SK-N-SH treated with all-trans-retinoic acid at 6 μM for 48 hours (cell line): Measurements from ENCODE around the gene AKAP13.

Experiments used
- ATAC-seq: fragments of 200-7000 bp; cut with Tn5 transposase; 3 replicates; pipeline ENCODE4 v1.9.1; 2020; ENCODE audit warnings: mild to moderate bottlenecking, moderate library complexity
- BACH2 ChIP-seq: fragments of 250-450 bp; sonication (Bioruptor Pico); IDR thresholded peaks from 2 replicates; pipeline ENCODE4 v1.9.0; 2021; ENCODE audit warnings: mild to moderate bottlenecking, borderline replicate concordance
- GLIS3 ChIP-seq: fragments of 250-450 bp; sonication (Bioruptor Pico); IDR thresholded peaks from 2 replicates; pipeline ENCODE4 v1.5.0; 2020; ENCODE audit warnings: mild to moderate bottlenecking, moderate library complexity
- PATZ1 ChIP-seq: fragments of 250-450 bp; sonication (Bioruptor Pico); IDR thresholded peaks from 2 replicates; pipeline ENCODE4 v1.8.0; 2020; ENCODE audit warnings: mild to moderate bottlenecking, moderate library complexity, borderline replicate concordance
- SNAI2 ChIP-seq: fragments of 250-450 bp; sonication (Bioruptor Pico); IDR thresholded peaks from 2 replicates; pipeline ENCODE4 v1.5.0; 2020; ENCODE audit warnings: mild to moderate bottlenecking, moderate library complexity
- TCF4 ChIP-seq: fragments of 250-450 bp; sonication (Bioruptor Pico); IDR thresholded peaks from 2 replicates; pipeline ENCODE4 v1.8.0; 2021; ENCODE audit warnings: mild to moderate bottlenecking, moderate library complexity, borderline replicate concordance
- TOX ChIP-seq: fragments of 250-450 bp; sonication (Bioruptor Pico); IDR thresholded peaks from 2 replicates; pipeline ENCODE4 v1.8.0; 2021; ENCODE audit warnings: mild to moderate bottlenecking, moderate library complexity, borderline replicate concordance
- ZFP3 ChIP-seq: fragments of 250-450 bp; sonication (Bioruptor Pico); IDR thresholded peaks from 2 replicates; pipeline ENCODE4 v1.5.0; 2020; ENCODE audit warnings: mild to moderate bottlenecking, moderate library complexity
- ZFP30 ChIP-seq: fragments of 450-650 bp; formaldehyde crosslinking; IDR thresholded peaks from 2 replicates; pipeline ENCODE4 v1.5.0; 2022; ENCODE audit warnings: mild to moderate bottlenecking, moderate library complexity
- ZNF565 ChIP-seq: fragments of 450-650 bp; formaldehyde crosslinking; conservative IDR thresholded peaks from 2 replicates; pipeline ENCODE4 v1.5.0; 2020; ENCODE audit warnings: low read depth, mild to moderate bottlenecking, moderate library complexity
- ZNF8 ChIP-seq: fragments of 450-650 bp; formaldehyde crosslinking; IDR thresholded peaks from 2 replicates; pipeline ENCODE4 v1.5.0; 2020; ENCODE audit warnings: mild to moderate bottlenecking, moderate library complexity
- TF ChIP-seq, protein P1 (sequence below): fragments of 250-450 bp; sonication (Bioruptor Pico); IDR thresholded peaks from 2 replicates; pipeline ENCODE4 v1.5.1; 2021; ENCODE audit warnings: mild to moderate bottlenecking, moderate library complexity
- TF ChIP-seq, protein P2 (sequence below): fragments of 250-450 bp; sonication (Bioruptor Pico); IDR thresholded peaks from 2 replicates; pipeline ENCODE4 v1.5.1; 2020; ENCODE audit warnings: low read depth, mild to moderate bottlenecking, moderate library complexity
- TF ChIP-seq, protein P3 (sequence below): fragments of 250-450 bp; sonication (Bioruptor Pico); IDR thresholded peaks from 2 replicates; pipeline ENCODE4 v1.5.0; 2020; ENCODE audit warnings: mild to moderate bottlenecking, moderate library complexity

The AKAP13 gene

GRCh38 chr15:85753261-85753660, 372.9 kb downstream of the AKAP13 start (continued):
- no peak for TF ChIP-seq PATZ1 (CRISPR knock-in tag)
- TF ChIP-seq TOX (CRISPR knock-in tag) = no peak
- no peak for TF ChIP-seq BACH2 (CRISPR knock-in tag)

DNA sequence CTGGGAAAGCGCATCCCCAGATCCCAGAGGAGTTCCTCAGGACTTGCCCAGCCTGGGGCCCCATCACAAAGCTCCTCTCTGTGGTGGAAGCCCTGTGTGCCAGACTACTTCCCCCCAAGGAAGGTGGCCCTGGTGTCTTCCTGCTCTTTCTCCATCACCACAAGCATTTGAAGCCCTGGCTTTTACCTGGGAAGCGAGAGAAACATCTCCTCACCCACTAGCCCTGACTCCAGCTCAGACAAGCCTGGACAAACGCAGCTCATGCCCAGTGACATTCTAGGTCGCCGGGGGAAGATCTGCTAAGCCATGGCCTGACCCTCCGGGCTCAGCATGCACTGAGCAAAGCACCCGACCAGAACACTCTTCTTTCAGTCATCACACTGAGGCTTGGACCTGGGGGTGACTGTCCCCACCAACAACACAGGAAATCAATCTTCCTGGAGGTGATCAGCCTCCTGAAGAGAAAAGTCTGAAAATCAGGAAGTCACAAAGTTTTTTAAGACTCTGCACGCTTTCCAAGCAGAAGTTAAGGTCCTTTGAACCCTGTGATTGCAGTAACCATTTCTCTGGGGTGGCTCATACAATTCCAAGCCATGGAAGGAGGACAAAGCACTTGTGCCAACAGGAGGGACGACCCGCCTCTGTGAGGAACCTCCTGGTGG, 373.5 kb downstream of the AKAP13 start:
- ATAC-seq = no peak
- TF ChIP-seq ZFP30 (CRISPR knock-in tag) = no peak
- TF ChIP-seq, all 23 proteins: peak for 0

GRCh38 chr15:85754989-85755388, 374.6 kb downstream of the AKAP13 start:
- no peak; the same call in 2 of the 3 replicates for ATAC-seq
- TF ChIP-seq, protein P1, sequence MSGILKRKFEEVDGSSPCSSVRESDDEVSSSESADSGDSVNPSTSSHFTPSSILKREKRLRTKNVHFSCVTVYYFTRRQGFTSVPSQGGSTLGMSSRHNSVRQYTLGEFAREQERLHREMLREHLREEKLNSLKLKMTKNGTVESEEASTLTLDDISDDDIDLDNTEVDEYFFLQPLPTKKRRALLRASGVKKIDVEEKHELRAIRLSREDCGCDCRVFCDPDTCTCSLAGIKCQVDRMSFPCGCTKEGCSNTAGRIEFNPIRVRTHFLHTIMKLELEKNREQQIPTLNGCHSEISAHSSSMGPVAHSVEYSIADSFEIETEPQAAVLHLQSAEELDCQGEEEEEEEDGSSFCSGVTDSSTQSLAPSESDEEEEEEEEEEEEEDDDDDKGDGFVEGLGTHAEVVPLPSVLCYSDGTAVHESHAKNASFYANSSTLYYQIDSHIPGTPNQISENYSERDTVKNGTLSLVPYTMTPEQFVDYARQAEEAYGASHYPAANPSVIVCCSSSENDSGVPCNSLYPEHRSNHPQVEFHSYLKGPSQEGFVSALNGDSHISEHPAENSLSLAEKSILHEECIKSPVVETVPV (CRISPR knock-in tag) = no peak
- TF ChIP-seq TCF4 (CRISPR knock-in tag) (no peak), ZFP3 (CRISPR knock-in tag) (no peak), PATZ1 (CRISPR knock-in tag) (no peak), TOX (CRISPR knock-in tag) (no peak), SNAI2 (CRISPR knock-in tag) (no peak), ZNF565 (CRISPR knock-in tag) (no peak), GLIS3 (CRISPR knock-in tag) (no peak)
- TF ChIP-seq, protein P2, sequence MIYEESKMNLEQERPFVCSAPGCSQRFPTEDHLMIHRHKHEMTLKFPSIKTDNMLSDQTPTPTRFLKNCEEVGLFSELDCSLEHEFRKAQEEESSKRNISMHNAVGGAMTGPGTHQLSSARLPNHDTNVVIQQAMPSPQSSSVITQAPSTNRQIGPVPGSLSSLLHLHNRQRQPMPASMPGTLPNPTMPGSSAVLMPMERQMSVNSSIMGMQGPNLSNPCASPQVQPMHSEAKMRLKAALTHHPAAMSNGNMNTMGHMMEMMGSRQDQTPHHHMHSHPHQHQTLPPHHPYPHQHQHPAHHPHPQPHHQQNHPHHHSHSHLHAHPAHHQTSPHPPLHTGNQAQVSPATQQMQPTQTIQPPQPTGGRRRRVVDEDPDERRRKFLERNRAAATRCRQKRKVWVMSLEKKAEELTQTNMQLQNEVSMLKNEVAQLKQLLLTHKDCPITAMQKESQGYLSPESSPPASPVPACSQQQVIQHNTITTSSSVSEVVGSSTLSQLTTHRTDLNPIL (CRISPR knock-in tag) = no peak
- TF ChIP-seq, protein P3, sequence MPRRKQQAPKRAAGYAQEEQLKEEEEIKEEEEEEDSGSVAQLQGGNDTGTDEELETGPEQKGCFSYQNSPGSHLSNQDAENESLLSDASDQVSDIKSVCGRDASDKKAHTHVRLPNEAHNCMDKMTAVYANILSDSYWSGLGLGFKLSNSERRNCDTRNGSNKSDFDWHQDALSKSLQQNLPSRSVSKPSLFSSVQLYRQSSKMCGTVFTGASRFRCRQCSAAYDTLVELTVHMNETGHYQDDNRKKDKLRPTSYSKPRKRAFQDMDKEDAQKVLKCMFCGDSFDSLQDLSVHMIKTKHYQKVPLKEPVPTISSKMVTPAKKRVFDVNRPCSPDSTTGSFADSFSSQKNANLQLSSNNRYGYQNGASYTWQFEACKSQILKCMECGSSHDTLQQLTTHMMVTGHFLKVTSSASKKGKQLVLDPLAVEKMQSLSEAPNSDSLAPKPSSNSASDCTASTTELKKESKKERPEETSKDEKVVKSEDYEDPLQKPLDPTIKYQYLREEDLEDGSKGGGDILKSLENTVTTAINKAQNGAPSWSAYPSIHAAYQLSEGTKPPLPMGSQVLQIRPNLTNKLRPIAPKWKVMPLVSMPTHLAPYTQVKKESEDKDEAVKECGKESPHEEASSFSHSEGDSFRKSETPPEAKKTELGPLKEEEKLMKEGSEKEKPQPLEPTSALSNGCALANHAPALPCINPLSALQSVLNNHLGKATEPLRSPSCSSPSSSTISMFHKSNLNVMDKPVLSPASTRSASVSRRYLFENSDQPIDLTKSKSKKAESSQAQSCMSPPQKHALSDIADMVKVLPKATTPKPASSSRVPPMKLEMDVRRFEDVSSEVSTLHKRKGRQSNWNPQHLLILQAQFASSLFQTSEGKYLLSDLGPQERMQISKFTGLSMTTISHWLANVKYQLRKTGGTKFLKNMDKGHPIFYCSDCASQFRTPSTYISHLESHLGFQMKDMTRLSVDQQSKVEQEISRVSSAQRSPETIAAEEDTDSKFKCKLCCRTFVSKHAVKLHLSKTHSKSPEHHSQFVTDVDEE (CRISPR knock-in tag) = no peak

- TF ChIP-seq ZFP30 (CRISPR knock-in tag) (no peak), ZNF8 (CRISPR knock-in tag) (no peak), TCF4 (CRISPR knock-in tag) (no peak), TOX (CRISPR knock-in tag) (no peak), ZFP3 (CRISPR knock-in tag) (no peak), PATZ1 (CRISPR knock-in tag) (no peak)
- TF ChIP-seq, all 23 proteins: peak for 0
- no peak for ATAC-seq
Observed at GRCh38 chr15:85755471-85755870, 375.1 kb downstream of the AKAP13 start.
